OCI-LY7 (cell line): ENCODE results near the gene ZMAT5.

Experiments
- EZH2phosphoT487 ChIP-seq: fragments of 200-600 bp; sonication (generic); IDR thresholded peaks from 2 replicates; pipeline ENCODE4 v1.6.1; 2018; ENCODE audit warnings: low read depth, borderline replicate concordance, mild to moderate bottlenecking, mixed run types, antibody characterized with exemption, low read length, moderate library complexity, mixed read lengths
- TF ChIP-seq, protein P1 (sequence below): fragments of 200-600 bp; sonication (generic); conservative IDR thresholded peaks from 2 replicates; pipeline ENCODE4 v1.5.1; 2014; ENCODE audit warnings: mild to moderate bottlenecking, antibody characterized with exemption, low read length, moderate library complexity, mixed read lengths

- TF ChIP-seq, protein P1, sequence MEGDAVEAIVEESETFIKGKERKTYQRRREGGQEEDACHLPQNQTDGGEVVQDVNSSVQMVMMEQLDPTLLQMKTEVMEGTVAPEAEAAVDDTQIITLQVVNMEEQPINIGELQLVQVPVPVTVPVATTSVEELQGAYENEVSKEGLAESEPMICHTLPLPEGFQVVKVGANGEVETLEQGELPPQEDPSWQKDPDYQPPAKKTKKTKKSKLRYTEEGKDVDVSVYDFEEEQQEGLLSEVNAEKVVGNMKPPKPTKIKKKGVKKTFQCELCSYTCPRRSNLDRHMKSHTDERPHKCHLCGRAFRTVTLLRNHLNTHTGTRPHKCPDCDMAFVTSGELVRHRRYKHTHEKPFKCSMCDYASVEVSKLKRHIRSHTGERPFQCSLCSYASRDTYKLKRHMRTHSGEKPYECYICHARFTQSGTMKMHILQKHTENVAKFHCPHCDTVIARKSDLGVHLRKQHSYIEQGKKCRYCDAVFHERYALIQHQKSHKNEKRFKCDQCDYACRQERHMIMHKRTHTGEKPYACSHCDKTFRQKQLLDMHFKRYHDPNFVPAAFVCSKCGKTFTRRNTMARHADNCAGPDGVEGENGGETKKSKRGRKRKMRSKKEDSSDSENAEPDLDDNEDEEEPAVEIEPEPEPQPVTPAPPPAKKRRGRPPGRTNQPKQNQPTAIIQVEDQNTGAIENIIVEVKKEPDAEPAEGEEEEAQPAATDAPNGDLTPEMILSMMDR, result no peak
- no peak for TF ChIP-seq EZH2phosphoT487
Measured at GRCh38 chr22:29718949-29719898, 47.6 kb downstream of the ZMAT5 start.
